Liver (tissue), 9 donors: ENCODE results near the gene ACO2. TPM values are rescaled to one million over a fixed set of nuclear protein-coding genes. Genes with fewer than 3 reads are reported as not detected.

ENCODE experiments used
- DNase-seq: peaks from one replicate; pipeline ENCODE4 v3.0.0-alpha.2; 2017; ENCODE audit warnings: low spot score
- H3K27ac ChIP-seq, 2 donors: one replicate each; pipeline ENCODE4 v1.7.0; 2013; ENCODE audit warnings: inconsistent platforms in 2 of 2, low read length in 2 of 2, control low read depth in 1 of 2, low read depth in 1 of 2, mild to moderate bottlenecking in 1 of 2
- H3K27me3 ChIP-seq, 4 donors: one replicate each; pipeline versions ENCODE4 v1.6.1 to v1.7.0; 2013; ENCODE audit warnings: low read length in 3 of 4, inconsistent platforms in 1 of 4, mild to moderate bottlenecking in 1 of 4, moderate library complexity in 1 of 4; ENCODE audit not compliant: control insufficient read depth in 4 of 4, insufficient read depth in 4 of 4
- H3K36me3 ChIP-seq, 4 donors: one replicate each; pipeline versions ENCODE4 v1.6.1 to v1.7.0; 2013; ENCODE audit warnings: low read length in 3 of 4, mild to moderate bottlenecking in 3 of 4, low read depth in 1 of 4, moderate library complexity in 1 of 4; ENCODE audit not compliant: control insufficient read depth in 4 of 4, insufficient read depth in 3 of 4
- H3K4me1 ChIP-seq, 4 donors: one replicate each; pipeline versions ENCODE4 v1.6.1 to v1.7.0; 2013; ENCODE audit warnings: low read length in 3 of 4, mild to moderate bottlenecking in 3 of 4, moderate library complexity in 1 of 4; ENCODE audit not compliant: control insufficient read depth in 4 of 4, insufficient read depth in 4 of 4
- H3K4me3 ChIP-seq, 3 donors: one replicate each; pipeline versions ENCODE4 v1.6.1 to v1.7.0; 2013; ENCODE audit warnings: low read length in 3 of 3, control low read depth in 1 of 3, low read depth in 1 of 3, mild to moderate bottlenecking in 1 of 3
- H3K9ac ChIP-seq, 2 donors: one replicate each; pipeline ENCODE4 v1.7.0; 2013; ENCODE audit warnings: low read length in 2 of 2, mild to moderate bottlenecking in 2 of 2, moderate library complexity in 2 of 2, control low read depth in 1 of 2, low read depth in 1 of 2
- H3K9me3 ChIP-seq, 4 donors: one replicate each; pipeline versions ENCODE4 v1.6.1 to v1.7.0; 2013; ENCODE audit warnings: low read length in 3 of 4; ENCODE audit not compliant: control insufficient read depth in 4 of 4
- EGR1 ChIP-seq, 2 donors: IDR thresholded peaks; 2 replicates each; pipeline ENCODE4 v1.6.1; 2016 to 2018; ENCODE audit warnings: antibody characterized with exemption in 2 of 2, low read depth in 2 of 2
- FOXA1 ChIP-seq: IDR thresholded peaks from 2 replicates; pipeline ENCODE4 v1.6.1; 2016; ENCODE audit warnings: antibody characterized with exemption
- FOXA2 ChIP-seq: IDR thresholded peaks from 2 replicates; pipeline ENCODE4 v1.6.1; 2016; ENCODE audit warnings: antibody characterized with exemption
- GABPA ChIP-seq, 2 donors: IDR thresholded peaks in 1 of 2; conservative IDR thresholded peaks in 1 of 2; 2 replicates each; pipeline ENCODE4 v1.6.1; 2016; ENCODE audit warnings: antibody characterized with exemption in 2 of 2, mild to moderate bottlenecking in 1 of 2, moderate library complexity in 1 of 2
- HNF4A ChIP-seq, 2 donors: conservative IDR thresholded peaks; 2 replicates each; pipeline ENCODE4 v1.6.1; 2016; ENCODE audit warnings: antibody characterized with exemption in 2 of 2, mild to moderate bottlenecking in 2 of 2
- HNF4G ChIP-seq: IDR thresholded peaks from 2 replicates; pipeline ENCODE4 v1.6.1; 2016; ENCODE audit warnings: antibody characterized with exemption
- JUND ChIP-seq, 2 donors: IDR thresholded peaks; 2 replicates each; pipeline ENCODE4 v1.6.1; 2016; ENCODE audit warnings: antibody characterized with exemption in 2 of 2
- NR2F2 ChIP-seq: IDR thresholded peaks from 2 replicates; pipeline ENCODE4 v1.6.1; 2016; ENCODE audit warnings: antibody characterized with exemption
- RAD21 ChIP-seq, 2 donors: IDR thresholded peaks; 2 replicates each; pipeline ENCODE4 v1.6.1; 2016; ENCODE audit warnings: antibody characterized with exemption in 2 of 2, mild to moderate bottlenecking in 2 of 2
- RXRA ChIP-seq, 2 donors: IDR thresholded peaks; 2 replicates each; pipeline ENCODE4 v1.6.1; 2017 to 2018; ENCODE audit warnings: antibody characterized with exemption in 2 of 2, mild to moderate bottlenecking in 1 of 2
- SP1 ChIP-seq: IDR thresholded peaks from 2 replicates; pipeline ENCODE4 v1.6.1; 2018; ENCODE audit warnings: antibody characterized with exemption, mild to moderate bottlenecking
- TAF1 ChIP-seq: conservative IDR thresholded peaks from 2 replicates; pipeline ENCODE4 v1.6.1; 2016; ENCODE audit warnings: antibody characterized with exemption, mild to moderate bottlenecking
- YY1 ChIP-seq: IDR thresholded peaks from 2 replicates; pipeline ENCODE4 v1.6.1; 2016; ENCODE audit warnings: antibody characterized with exemption, mild to moderate bottlenecking
- ZBTB33 ChIP-seq: IDR thresholded peaks from 2 replicates; pipeline ENCODE4 v1.6.1; 2016; ENCODE audit warnings: antibody characterized with exemption
- WGBS: extraction: QIAGEN DNeasy Blood & Tissue Kit; methylation state at CpG from one replicate; pipeline ENCODE4 v1.1.7; 2013; 5-methylcytosine and 5-hydroxymethylcytosine counted together
- polyA plus RNA-seq, 2 donors: library from polyadenylated mRNA; stranded (reverse) in 1 of 2; unstranded in 1 of 2; fragments of 200-250 nt in 1 of 2; fragments of >200 nt in 1 of 2; fragmentation: Nextera tagmentation in 1 of 2; extraction: Ambion mirVana in 1 of 2; gene quantifications; one replicate each; pipeline versions ENCODE4 v1.2.1 to v1.2.3, GENCODE V29; 2013 to 2015
- total RNA-seq, 2 donors: library from RNA; depleted of rRNA; stranded (reverse); fragments of >200 nt; gene quantifications; one replicate each; pipeline ENCODE4 v1.2.3, GENCODE V29; 2014
- TF ChIP-seq, protein P1 (sequence below): fragments of 150-350 bp; IDR thresholded peaks from 2 replicates; pipeline ENCODE4 v1.5.1; 2017; ENCODE audit warnings: improper control_type of control experiment, low read depth, low read length; ENCODE audit not compliant: missing input control
- TF ChIP-seq, protein P2 (sequence below): IDR thresholded peaks from 2 replicates; pipeline ENCODE4 v1.6.1; 2016; ENCODE audit warnings: antibody characterized with exemption
- TF ChIP-seq, protein P3 (sequence below): IDR thresholded peaks from 2 replicates; pipeline ENCODE4 v1.6.1; 2016; ENCODE audit warnings: antibody characterized with exemption
- TF ChIP-seq, protein P4 (sequence below): IDR thresholded peaks from 2 replicates; pipeline ENCODE4 v1.6.1; 2016; ENCODE audit warnings: antibody characterized with exemption, mild to moderate bottlenecking
- donor health status: healthy.
- donor health status: healthy.
- donor health status: healthy.
- donor health status: healthy.
- donor health status: healthy.

The ACO2 gene
- total and polyA plus RNA-seq, 4 donors, result 45.3 to 76.1 (median 68.9) TPM

DNA sequence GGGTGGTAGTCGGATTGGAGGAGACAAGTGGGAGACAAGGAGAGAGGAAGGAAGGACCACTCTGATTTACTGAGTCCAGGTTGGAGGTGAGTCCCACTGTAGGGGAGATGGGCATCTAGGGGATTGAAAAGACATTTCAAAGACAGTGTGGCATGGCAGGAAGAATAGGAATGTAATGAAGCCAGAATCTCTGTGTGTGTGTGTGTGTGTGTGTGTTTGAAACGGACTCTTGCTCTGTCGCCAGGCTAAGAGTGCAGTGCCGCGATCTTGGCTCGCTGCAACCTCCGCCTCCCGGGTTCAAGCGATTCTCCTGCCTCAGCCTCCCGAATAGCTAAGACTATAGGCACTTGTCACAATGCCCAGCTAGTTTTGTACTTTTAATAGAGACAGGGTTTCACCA lies 87.6 kb downstream of the ACO2 start:
- Histone ChIP-seq H3K9me3 (no peaks in the 10 kb centered on the region), H3K9ac (no peak overlapping the region), H3K4me3 (no peak overlapping the region), H3K27ac (no peak overlapping the region), H3K36me3 (no peaks in the 10 kb centered on the region), H3K4me1 (peaks cover 2 to 7% (median 5%) of the 10 kb centered on the region in 4 donors), H3K27me3 (no peaks in the 10 kb centered on the region)
- TF ChIP-seq, protein P1, sequence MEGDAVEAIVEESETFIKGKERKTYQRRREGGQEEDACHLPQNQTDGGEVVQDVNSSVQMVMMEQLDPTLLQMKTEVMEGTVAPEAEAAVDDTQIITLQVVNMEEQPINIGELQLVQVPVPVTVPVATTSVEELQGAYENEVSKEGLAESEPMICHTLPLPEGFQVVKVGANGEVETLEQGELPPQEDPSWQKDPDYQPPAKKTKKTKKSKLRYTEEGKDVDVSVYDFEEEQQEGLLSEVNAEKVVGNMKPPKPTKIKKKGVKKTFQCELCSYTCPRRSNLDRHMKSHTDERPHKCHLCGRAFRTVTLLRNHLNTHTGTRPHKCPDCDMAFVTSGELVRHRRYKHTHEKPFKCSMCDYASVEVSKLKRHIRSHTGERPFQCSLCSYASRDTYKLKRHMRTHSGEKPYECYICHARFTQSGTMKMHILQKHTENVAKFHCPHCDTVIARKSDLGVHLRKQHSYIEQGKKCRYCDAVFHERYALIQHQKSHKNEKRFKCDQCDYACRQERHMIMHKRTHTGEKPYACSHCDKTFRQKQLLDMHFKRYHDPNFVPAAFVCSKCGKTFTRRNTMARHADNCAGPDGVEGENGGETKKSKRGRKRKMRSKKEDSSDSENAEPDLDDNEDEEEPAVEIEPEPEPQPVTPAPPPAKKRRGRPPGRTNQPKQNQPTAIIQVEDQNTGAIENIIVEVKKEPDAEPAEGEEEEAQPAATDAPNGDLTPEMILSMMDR, result no peak
- TF ChIP-seq, protein P2, sequence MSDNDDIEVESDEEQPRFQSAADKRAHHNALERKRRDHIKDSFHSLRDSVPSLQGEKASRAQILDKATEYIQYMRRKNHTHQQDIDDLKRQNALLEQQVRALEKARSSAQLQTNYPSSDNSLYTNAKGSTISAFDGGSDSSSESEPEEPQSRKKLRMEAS, result no peak
- no peak for TF ChIP-seq TAF1
- TF ChIP-seq FOXA2, result no peak
- TF ChIP-seq, protein P3, sequence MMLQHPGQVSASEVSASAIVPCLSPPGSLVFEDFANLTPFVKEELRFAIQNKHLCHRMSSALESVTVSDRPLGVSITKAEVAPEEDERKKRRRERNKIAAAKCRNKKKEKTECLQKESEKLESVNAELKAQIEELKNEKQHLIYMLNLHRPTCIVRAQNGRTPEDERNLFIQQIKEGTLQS, result no peak
- TF ChIP-seq YY1, result no peak
- no peak for DNase-seq
- WGBS, result 89% methylated on average over 10 of the region's 10 CpGs

DNA sequence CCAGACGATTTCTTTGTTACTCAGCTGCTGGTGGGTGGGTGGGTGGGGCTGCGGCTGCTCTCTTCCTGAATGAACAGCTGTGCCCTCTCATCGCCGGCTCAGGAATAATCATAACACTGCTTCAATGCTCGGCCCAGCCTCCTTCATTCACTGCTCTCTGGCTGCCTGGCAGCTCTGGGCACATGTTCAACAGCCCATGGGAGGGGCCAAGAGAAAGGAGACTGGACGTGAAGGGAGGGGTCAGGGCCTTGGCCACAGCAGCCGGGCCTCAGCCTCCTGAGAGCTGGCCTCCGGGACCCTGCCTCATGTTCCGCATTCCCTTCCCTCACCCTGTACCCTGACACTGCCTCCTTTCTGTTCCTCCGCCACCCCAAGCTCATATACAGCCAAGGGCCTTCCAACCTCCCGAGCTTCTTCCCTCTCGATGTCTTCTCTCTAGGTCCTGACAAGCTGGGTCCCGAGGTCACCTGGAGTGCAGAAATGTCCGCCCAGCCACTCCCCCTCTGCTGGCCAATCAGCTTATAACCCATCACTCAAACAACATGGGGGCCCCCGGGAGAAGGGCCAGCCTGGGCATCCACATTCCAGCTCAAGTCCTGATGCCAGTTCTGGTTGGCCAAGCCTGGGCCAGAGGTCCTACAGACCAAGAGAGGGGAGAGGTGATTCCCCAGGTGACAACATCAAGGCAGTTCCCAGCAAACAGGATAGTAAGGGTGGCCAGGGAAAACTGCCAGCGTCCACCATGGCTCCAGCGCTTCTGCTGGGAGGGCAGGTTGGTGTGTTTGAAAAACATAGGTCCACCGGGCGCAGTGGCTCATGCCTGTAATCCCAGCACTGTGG lies 88.7 kb downstream of the ACO2 start:
- H3K27me3 ChIP-seq, result no peaks in the 10 kb centered on the region
- no peak overlapping the region for H3K9ac ChIP-seq
- no peaks in the 10 kb centered on the region for H3K9me3 ChIP-seq
- peak overlapping the region in 1 of 2 donors; percentile 78 for H3K27ac ChIP-seq
- no peaks in the 10 kb centered on the region for H3K36me3 ChIP-seq
- 29% methylated on average over 19 of the region's 19 CpGs for WGBS
- peaks cover 2 to 7% (median 5%) of the 10 kb centered on the region in 4 donors for H3K4me1 ChIP-seq
- H3K4me3 ChIP-seq, result no peak overlapping the region
- DNase-seq, result no peak
- TF ChIP-seq RXRA (IDR thresholded peaks at IDR 0.05) (peak; percentile 65 to 86), HNF4A (conservative IDR thresholded peaks at IDR 0.05) (peak; percentile 40 to 64), SP1 (peak; percentile 85), FOXA1 (no peak), GABPA (IDR thresholded peaks at IDR 0.05 in 1 of 2, conservative IDR thresholded peaks at IDR 0.05 in 1 of 2) (peak in 1 of 2 donors; percentile 11), FOXA2 (no peak), YY1 (peak; percentile 94), ZBTB33 (peak; percentile 25), TAF1 (no peak), EGR1 (IDR thresholded peaks at IDR 0.05; ENCODE audit: low read depth in 2 of 2) (no peak), NR2F2 (peak; percentile 74), HNF4G (no peak), RAD21 (IDR thresholded peaks at IDR 0.05) (no peak), JUND (IDR thresholded peaks at IDR 0.05) (peak in 1 of 2 donors; percentile 30)
- TF ChIP-seq, protein P3, result no peak
- TF ChIP-seq, protein P4, sequence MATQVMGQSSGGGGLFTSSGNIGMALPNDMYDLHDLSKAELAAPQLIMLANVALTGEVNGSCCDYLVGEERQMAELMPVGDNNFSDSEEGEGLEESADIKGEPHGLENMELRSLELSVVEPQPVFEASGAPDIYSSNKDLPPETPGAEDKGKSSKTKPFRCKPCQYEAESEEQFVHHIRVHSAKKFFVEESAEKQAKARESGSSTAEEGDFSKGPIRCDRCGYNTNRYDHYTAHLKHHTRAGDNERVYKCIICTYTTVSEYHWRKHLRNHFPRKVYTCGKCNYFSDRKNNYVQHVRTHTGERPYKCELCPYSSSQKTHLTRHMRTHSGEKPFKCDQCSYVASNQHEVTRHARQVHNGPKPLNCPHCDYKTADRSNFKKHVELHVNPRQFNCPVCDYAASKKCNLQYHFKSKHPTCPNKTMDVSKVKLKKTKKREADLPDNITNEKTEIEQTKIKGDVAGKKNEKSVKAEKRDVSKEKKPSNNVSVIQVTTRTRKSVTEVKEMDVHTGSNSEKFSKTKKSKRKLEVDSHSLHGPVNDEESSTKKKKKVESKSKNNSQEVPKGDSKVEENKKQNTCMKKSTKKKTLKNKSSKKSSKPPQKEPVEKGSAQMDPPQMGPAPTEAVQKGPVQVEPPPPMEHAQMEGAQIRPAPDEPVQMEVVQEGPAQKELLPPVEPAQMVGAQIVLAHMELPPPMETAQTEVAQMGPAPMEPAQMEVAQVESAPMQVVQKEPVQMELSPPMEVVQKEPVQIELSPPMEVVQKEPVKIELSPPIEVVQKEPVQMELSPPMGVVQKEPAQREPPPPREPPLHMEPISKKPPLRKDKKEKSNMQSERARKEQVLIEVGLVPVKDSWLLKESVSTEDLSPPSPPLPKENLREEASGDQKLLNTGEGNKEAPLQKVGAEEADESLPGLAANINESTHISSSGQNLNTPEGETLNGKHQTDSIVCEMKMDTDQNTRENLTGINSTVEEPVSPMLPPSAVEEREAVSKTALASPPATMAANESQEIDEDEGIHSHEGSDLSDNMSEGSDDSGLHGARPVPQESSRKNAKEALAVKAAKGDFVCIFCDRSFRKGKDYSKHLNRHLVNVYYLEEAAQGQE, result peak; percentile 28
- TF ChIP-seq, protein P1, result no peak
- TF ChIP-seq, protein P2, result no peak
